HG02970 (cell line): ENCODE results near the gene TRIM7.
"Not testable (repeated sequence)": the region's sequence is repeated elsewhere in the genome, so short reads cannot be mapped to it uniquely, and the experiment has no call there.

Experiments used
- ATAC-seq: cut with Tn5 transposase; IDR thresholded peaks from one replicate; pipeline ENCODE4 v1.9.1; 2021; ENCODE audit warnings: mild to moderate bottlenecking, moderate library complexity, moderate number of reproducible peaks; ENCODE audit not compliant: unreplicated experiment, low FRiP score

Gene TRIM7

GRCh38 chr5:181214249-181214648 lies 9.3 kb upstream of the TRIM7 start:
- not testable (repeated sequence) for ATAC-seq

GRCh38 chr5:181212934-181213333 lies 7.9 kb upstream of the TRIM7 start:
- ATAC-seq = no peak

GRCh38 chr5:181212080-181212479 lies 7.1 kb upstream of the TRIM7 start:
- ATAC-seq = no peak

- no peak for ATAC-seq
These were observed 6.2 kb upstream of the TRIM7 start for GRCh38 chr5:181211208-181211607.

GRCh38 chr5:181210698-181211097 lies 5.7 kb upstream of the TRIM7 start:
- ATAC-seq = not testable (repeated sequence)

GRCh38 chr5:181210148-181210547 lies 5.2 kb upstream of the TRIM7 start:
- not testable (repeated sequence) for ATAC-seq

GRCh38 chr5:181209006-181209405 lies 4.0 kb upstream of the TRIM7 start:
- ATAC-seq = not testable (repeated sequence)

GRCh38 chr5:181207960-181208253 lies 2.9 kb upstream of the TRIM7 start:
- no peak for ATAC-seq

GRCh38 chr5:181207214-181207959 lies 2.4 kb upstream of the TRIM7 start:
- ATAC-seq = no peak

- ATAC-seq = no peak
These were observed 1.0 kb upstream of the TRIM7 start for GRCh38 chr5:181205761-181206649.

- ATAC-seq = no peak
These were observed 727 bp downstream of the TRIM7 start for GRCh38 chr5:181204113-181204825.

GRCh38 chr5:181203777-181204112 lies 1.3 kb downstream of the TRIM7 start:
- no peak for ATAC-seq

- no peak for ATAC-seq
These were observed 1.8 kb downstream of the TRIM7 start for GRCh38 chr5:181203093-181203711.

- no peak for ATAC-seq
These were observed 4.2 kb downstream of the TRIM7 start for GRCh38 chr5:181200816-181201215.

GRCh38 chr5:181199881-181200638 lies 4.9 kb downstream of the TRIM7 start:
- ATAC-seq = no peak

- peak; percentile 62 for ATAC-seq
These were observed 6.0 kb downstream of the TRIM7 start for GRCh38 chr5:181198905-181199519.

- ATAC-seq = no peak
These were observed 6.8 kb downstream of the TRIM7 start for GRCh38 chr5:181198106-181198685.

- ATAC-seq = no peak
These were observed 7.6 kb downstream of the TRIM7 start for GRCh38 chr5:181197326-181197951.

- ATAC-seq = no peak
These were observed 9.7 kb downstream of the TRIM7 start for GRCh38 chr5:181195249-181195761.
